Osteoblast (primary cell): ENCODE data around the gene DPP10. TPM values are rescaled to one million over a fixed set of nuclear protein-coding genes. Genes with fewer than 3 reads are reported as not detected.

Source experiments
- DNase-seq: peaks from one replicate; pipeline ENCODE4 v3.0.0; 2011; ENCODE audit warnings: low spot score, mixed read lengths; ENCODE audit not compliant: insufficient read length; ENCODE audit errors: missing footprints
- H2AFZ ChIP-seq: 2 replicates; pipeline ENCODE4 v1.6.0; 2011; ENCODE audit warnings: mild to moderate bottlenecking, low read length
- H3K27ac ChIP-seq: 2 replicates; pipeline ENCODE4 v1.5.1; 2011; ENCODE audit warnings: mild to moderate bottlenecking, low read depth, low read length, moderate library complexity
- H3K27me3 ChIP-seq: 2 replicates; pipeline ENCODE4 v1.6.0; 2012; ENCODE audit warnings: mild to moderate bottlenecking, control low read depth, inconsistent platforms, low read length, moderate library complexity; ENCODE audit not compliant: insufficient read depth
- H3K36me3 ChIP-seq: 2 replicates; pipeline ENCODE4 v1.5.1; 2011; ENCODE audit warnings: mild to moderate bottlenecking, low read length, control low read depth, moderate library complexity; ENCODE audit not compliant: insufficient read depth
- H3K4me1 ChIP-seq: 2 replicates; pipeline ENCODE4 v1.5.1; 2011; ENCODE audit warnings: mild to moderate bottlenecking, low read length, control low read depth, moderate library complexity; ENCODE audit not compliant: insufficient read depth
- H3K4me2 ChIP-seq: 2 replicates; pipeline ENCODE4 v1.6.0; 2011; ENCODE audit warnings: mild to moderate bottlenecking, low read length; ENCODE audit not compliant: insufficient read depth
- H3K4me3 ChIP-seq: fragments of 200-600 bp; sonication (generic); 3 replicates; pipeline ENCODE4 v1.5.1; 2012; ENCODE audit warnings: mild to moderate bottlenecking, low read length, inconsistent platforms; ENCODE audit not compliant: insufficient read depth
- H3K79me2 ChIP-seq: 2 replicates; pipeline ENCODE4 v1.6.0; 2012; ENCODE audit warnings: mild to moderate bottlenecking, low read length, control low read depth, inconsistent platforms; ENCODE audit not compliant: insufficient read depth
- H3K9me3 ChIP-seq: 2 replicates; pipeline ENCODE4 v1.5.1; 2011; ENCODE audit warnings: low read depth, low read length, control low read depth
- H4K20me1 ChIP-seq: 2 replicates; pipeline ENCODE4 v1.6.0; 2012; ENCODE audit warnings: mild to moderate bottlenecking, low read length, control low read depth; ENCODE audit not compliant: insufficient read depth
- total RNA-seq: library from RNA; depleted of rRNA; stranded (reverse); fragments of >200 nt; gene quantifications from 2 replicates; pipeline ENCODE4 v1.2.3, GENCODE V29; 2012
- TF ChIP-seq, protein P1 (sequence below): IDR thresholded peaks from 2 replicates; pipeline ENCODE4 v1.5.1; 2011; ENCODE audit warnings: mild to moderate bottlenecking, low read depth, low read length, moderate library complexity; ENCODE audit errors: extremely low read depth

Gene DPP10
- total RNA-seq, 1 donor, result not detected

GRCh38 chr2:114787486-114787885 is 345.0 kb downstream of the DPP10 start:
- H3K4me3 ChIP-seq, result no peak overlapping the region
- no peaks in the 10 kb centered on the region for H3K79me2 ChIP-seq
- H3K36me3 ChIP-seq, result no peaks in the 10 kb centered on the region
- no peak overlapping the region for H3K4me2 ChIP-seq
- no peaks in the 10 kb centered on the region for H4K20me1 ChIP-seq
- no peaks in the 10 kb centered on the region for H3K27me3 ChIP-seq
- no peaks in the 10 kb centered on the region for H3K4me1 ChIP-seq
- H3K9me3 ChIP-seq, result peaks cover 7% of the 10 kb centered on the region
- TF ChIP-seq, protein P1, sequence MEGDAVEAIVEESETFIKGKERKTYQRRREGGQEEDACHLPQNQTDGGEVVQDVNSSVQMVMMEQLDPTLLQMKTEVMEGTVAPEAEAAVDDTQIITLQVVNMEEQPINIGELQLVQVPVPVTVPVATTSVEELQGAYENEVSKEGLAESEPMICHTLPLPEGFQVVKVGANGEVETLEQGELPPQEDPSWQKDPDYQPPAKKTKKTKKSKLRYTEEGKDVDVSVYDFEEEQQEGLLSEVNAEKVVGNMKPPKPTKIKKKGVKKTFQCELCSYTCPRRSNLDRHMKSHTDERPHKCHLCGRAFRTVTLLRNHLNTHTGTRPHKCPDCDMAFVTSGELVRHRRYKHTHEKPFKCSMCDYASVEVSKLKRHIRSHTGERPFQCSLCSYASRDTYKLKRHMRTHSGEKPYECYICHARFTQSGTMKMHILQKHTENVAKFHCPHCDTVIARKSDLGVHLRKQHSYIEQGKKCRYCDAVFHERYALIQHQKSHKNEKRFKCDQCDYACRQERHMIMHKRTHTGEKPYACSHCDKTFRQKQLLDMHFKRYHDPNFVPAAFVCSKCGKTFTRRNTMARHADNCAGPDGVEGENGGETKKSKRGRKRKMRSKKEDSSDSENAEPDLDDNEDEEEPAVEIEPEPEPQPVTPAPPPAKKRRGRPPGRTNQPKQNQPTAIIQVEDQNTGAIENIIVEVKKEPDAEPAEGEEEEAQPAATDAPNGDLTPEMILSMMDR, result no peak
- H2AFZ ChIP-seq, result no peak overlapping the region
- no peak overlapping the region for H3K27ac ChIP-seq
- no peak for DNase-seq

GRCh38 chr2:114789989-114790388 is 347.5 kb downstream of the DPP10 start:
- no peak overlapping the region for H3K4me2 ChIP-seq
- H3K4me1 ChIP-seq, result no peaks in the 10 kb centered on the region
- DNase-seq, result no peak
- TF ChIP-seq, protein P1, result no peak
- no peaks in the 10 kb centered on the region for H4K20me1 ChIP-seq
- H3K4me3 ChIP-seq, result no peak overlapping the region
- H3K36me3 ChIP-seq, result no peaks in the 10 kb centered on the region
- H3K27ac ChIP-seq, result no peak overlapping the region
- H3K9me3 ChIP-seq, result peaks cover 7% of the 10 kb centered on the region
- H2AFZ ChIP-seq, result no peak overlapping the region
- H3K79me2 ChIP-seq, result no peaks in the 10 kb centered on the region
- H3K27me3 ChIP-seq, result no peaks in the 10 kb centered on the region

- H2AFZ ChIP-seq, result no peak overlapping the region
- H3K4me1 ChIP-seq, result no peaks in the 10 kb centered on the region
- H3K9me3 ChIP-seq, result no peaks in the 10 kb centered on the region
- no peaks in the 10 kb centered on the region for H3K27me3 ChIP-seq
- H3K36me3 ChIP-seq, result no peaks in the 10 kb centered on the region
- DNase-seq, result no peak
- no peak overlapping the region for H3K4me3 ChIP-seq
- no peak overlapping the region for H3K27ac ChIP-seq
- TF ChIP-seq, protein P1, result no peak
- no peak overlapping the region for H3K4me2 ChIP-seq
- no peaks in the 10 kb centered on the region for H3K79me2 ChIP-seq
- no peaks in the 10 kb centered on the region for H4K20me1 ChIP-seq
These were observed 355.1 kb downstream of the DPP10 start for GRCh38 chr2:114797540-114797939.

- H4K20me1 ChIP-seq, result no peaks in the 10 kb centered on the region
- H3K36me3 ChIP-seq, result no peaks in the 10 kb centered on the region
- TF ChIP-seq, protein P1, result no peak
These were observed 355.5 kb downstream of the DPP10 start for GRCh38 chr2:114797942-114798341.

More at GRCh38 chr2:114797942-114798341, 355.5 kb downstream of the DPP10 start:
- Histone ChIP-seq H3K9me3 (no peaks in the 10 kb centered on the region), H3K79me2 (no peaks in the 10 kb centered on the region), H3K27me3 (no peaks in the 10 kb centered on the region), H3K4me1 (no peaks in the 10 kb centered on the region), H3K4me3 (no peak overlapping the region), H2AFZ (no peak overlapping the region), H3K27ac (no peak overlapping the region), H3K4me2 (no peak overlapping the region)
- no peak for DNase-seq
